ENCODE measurements around the gene C3orf49. TPM values are rescaled to one million over a fixed set of nuclear protein-coding genes. Genes with fewer than 3 reads are reported as not detected.

Gene C3orf49
- total RNA-seq, 1 experiment from 2014 or later: not detected

- Histone ChIP-seq H3K79me2 (ENCODE audit: insufficient read depth, low read length) (no peaks in the 10 kb centered on the region), H3K9me3 (ENCODE audit: control insufficient read depth in 1 of 2, insufficient read depth in 1 of 2, low read depth in 1 of 2, low read length in 2 of 2) (no peaks in the 10 kb centered on the region), H3K27me3 (ENCODE audit: insufficient read depth, low read length) (peaks cover 12% of the 10 kb centered on the region; the same call in 1 of the 2 replicates), H3K4me2 (ENCODE audit: low read length) (no peak overlapping the region), H2AFZ (ENCODE audit: low read depth, low read length, poor library complexity, severe bottlenecking) (no peak overlapping the region), H3K36me3 (ENCODE audit: control insufficient read depth in 1 of 2, insufficient read depth in 2 of 2, low read length in 2 of 2) (no peaks in the 10 kb centered on the region), H3K9me2 (ENCODE audit: insufficient read depth) (no peaks in the 10 kb centered on the region), H3K4me3 (replicated peaks in 1 of 2; ENCODE audit: low read depth in 1 of 2, low read length in 2 of 2) (no peak overlapping the region), H3K4me1 (ENCODE audit: control insufficient read depth in 1 of 2, insufficient read depth in 2 of 2, low read length in 2 of 2) (no peaks in the 10 kb centered on the region), H3K27ac (ENCODE audit: low read depth, low read length) (no peak overlapping the region), H4K20me1 (ENCODE audit: insufficient read depth) (no peaks in the 10 kb centered on the region), H3K9ac (ENCODE audit: low read length) (no peak overlapping the region)
- intact Hi-C loops (cut with micrococcal nuclease): no loop called here
- no TSS peak for BruUV-seq (replicated peaks)
- POLR2A ChIA-PET: no interaction called here
- TF ChIP-seq, protein P1, sequence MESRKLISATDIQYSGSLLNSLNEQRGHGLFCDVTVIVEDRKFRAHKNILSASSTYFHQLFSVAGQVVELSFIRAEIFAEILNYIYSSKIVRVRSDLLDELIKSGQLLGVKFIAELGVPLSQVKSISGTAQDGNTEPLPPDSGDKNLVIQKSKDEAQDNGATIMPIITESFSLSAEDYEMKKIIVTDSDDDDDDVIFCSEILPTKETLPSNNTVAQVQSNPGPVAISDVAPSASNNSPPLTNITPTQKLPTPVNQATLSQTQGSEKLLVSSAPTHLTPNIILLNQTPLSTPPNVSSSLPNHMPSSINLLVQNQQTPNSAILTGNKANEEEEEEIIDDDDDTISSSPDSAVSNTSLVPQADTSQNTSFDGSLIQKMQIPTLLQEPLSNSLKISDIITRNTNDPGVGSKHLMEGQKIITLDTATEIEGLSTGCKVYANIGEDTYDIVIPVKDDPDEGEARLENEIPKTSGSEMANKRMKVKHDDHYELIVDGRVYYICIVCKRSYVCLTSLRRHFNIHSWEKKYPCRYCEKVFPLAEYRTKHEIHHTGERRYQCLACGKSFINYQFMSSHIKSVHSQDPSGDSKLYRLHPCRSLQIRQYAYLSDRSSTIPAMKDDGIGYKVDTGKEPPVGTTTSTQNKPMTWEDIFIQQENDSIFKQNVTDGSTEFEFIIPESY (IDR thresholded peaks at IDR 0.05; ENCODE audit: extremely low read depth, insufficient replicate concordance, low read length): no peak
- TF ChIP-seq, protein P2, sequence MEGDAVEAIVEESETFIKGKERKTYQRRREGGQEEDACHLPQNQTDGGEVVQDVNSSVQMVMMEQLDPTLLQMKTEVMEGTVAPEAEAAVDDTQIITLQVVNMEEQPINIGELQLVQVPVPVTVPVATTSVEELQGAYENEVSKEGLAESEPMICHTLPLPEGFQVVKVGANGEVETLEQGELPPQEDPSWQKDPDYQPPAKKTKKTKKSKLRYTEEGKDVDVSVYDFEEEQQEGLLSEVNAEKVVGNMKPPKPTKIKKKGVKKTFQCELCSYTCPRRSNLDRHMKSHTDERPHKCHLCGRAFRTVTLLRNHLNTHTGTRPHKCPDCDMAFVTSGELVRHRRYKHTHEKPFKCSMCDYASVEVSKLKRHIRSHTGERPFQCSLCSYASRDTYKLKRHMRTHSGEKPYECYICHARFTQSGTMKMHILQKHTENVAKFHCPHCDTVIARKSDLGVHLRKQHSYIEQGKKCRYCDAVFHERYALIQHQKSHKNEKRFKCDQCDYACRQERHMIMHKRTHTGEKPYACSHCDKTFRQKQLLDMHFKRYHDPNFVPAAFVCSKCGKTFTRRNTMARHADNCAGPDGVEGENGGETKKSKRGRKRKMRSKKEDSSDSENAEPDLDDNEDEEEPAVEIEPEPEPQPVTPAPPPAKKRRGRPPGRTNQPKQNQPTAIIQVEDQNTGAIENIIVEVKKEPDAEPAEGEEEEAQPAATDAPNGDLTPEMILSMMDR (IDR thresholded peaks at IDR 0.05 in 2 of 3, conservative IDR thresholded peaks at IDR 0.05 in 1 of 3; ENCODE audit: borderline replicate concordance in 1 of 3, insufficient read depth in 1 of 3, low read depth in 2 of 3, low read length in 2 of 3): no peak
- no peak for TF ChIP-seq ZFX (IDR thresholded peaks at IDR 0.05)
- TF ChIP-seq POLR2AphosphoS5 (IDR thresholded peaks at IDR 0.05; ENCODE audit: low read depth, low read length): no peak
- no peak for TF ChIP-seq EZH2phosphoT487 (IDR thresholded peaks at IDR 0.05; ENCODE audit: borderline replicate concordance)
- no peak for TF ChIP-seq ELF1 (IDR thresholded peaks at IDR 0.05; ENCODE audit: borderline replicate concordance, low read depth)
- TF ChIP-seq RAD21 (IDR thresholded peaks at IDR 0.05; ENCODE audit: low read depth): no peak
- no peak for TF ChIP-seq ZNF274 (IDR thresholded peaks at IDR 0.05; ENCODE audit: low read depth, low read length)
- TF ChIP-seq CEBPB (IDR thresholded peaks at IDR 0.05; ENCODE audit: low read depth): no peak
- no peak for TF ChIP-seq EGR1 (IDR thresholded peaks at IDR 0.05; ENCODE audit: low read depth)
- TF ChIP-seq REST (IDR thresholded peaks at IDR 0.05; ENCODE audit: low read depth): no peak
- TF ChIP-seq TCF7L2 (IDR thresholded peaks at IDR 0.05; ENCODE audit: borderline replicate concordance, extremely low read depth, insufficient read depth, insufficient read length): no peak
- ATAC-seq (no peak), DNase-seq (ENCODE audit: low read depth, low spot score) (no peak)
- RAD21 ChIA-PET (ENCODE audit: low non-redundant PET in 1 of 2, low total read pairs in 2 of 2, uncharacterized antibody in 2 of 2, unreplicated experiment in 2 of 2): no interaction called here
- CTCF ChIA-PET: no interaction called here
Observed at GRCh38 chr3:63798949-63799348, 20.1 kb upstream of the C3orf49 start.
